Activated CD4-positive, alpha-beta T cell treated with anti-CD3 and anti-CD28 coated beads, Interleukin-2, amount 50 U/mL, for 24 hours (primary cell): ENCODE results near the gene PYDC1.
"Not testable (repeated sequence)": the region's sequence is repeated elsewhere in the genome, so short reads cannot be mapped to it uniquely, and the experiment has no call there.

Experiments used
- DNase-seq, 2 donors: peaks; one replicate each; pipeline ENCODE4 v3.0.0-alpha.2; 2020; ENCODE audit warnings: low read depth in 1 of 2, low spot score in 1 of 2

Gene PYDC1

GRCh38 chr16:31216422-31217135 lies at the start of gene PYDC1:
PYDC1 (minus strand) TSS chr16:31217135; CDS start chr16:31217028, 107 bp downstream.
- DNase-seq = no peak

- DNase-seq = peak; percentile 38 to 77
These were observed 48.7 kb upstream of the PYDC1 start for GRCh38 chr16:31265329-31266245.

- DNase-seq = no peak
These were observed 45.1 kb upstream of the PYDC1 start for GRCh38 chr16:31262084-31262483.

GRCh38 chr16:31260136-31260931 lies 43.4 kb upstream of the PYDC1 start:
- DNase-seq = no peak

- no peak for DNase-seq
These were observed 41.4 kb upstream of the PYDC1 start for GRCh38 chr16:31258366-31258765.

- no peak for DNase-seq
These were observed 39.5 kb upstream of the PYDC1 start for GRCh38 chr16:31256466-31256865.

- DNase-seq = no peak
These were observed 36.7 kb upstream of the PYDC1 start for GRCh38 chr16:31253642-31254045.

- no peak for DNase-seq
These were observed 34.5 kb upstream of the PYDC1 start for GRCh38 chr16:31251435-31251834.

- DNase-seq = no peak
These were observed 33.9 kb upstream of the PYDC1 start for GRCh38 chr16:31250782-31251384.

GRCh38 chr16:31248344-31248743 lies 31.4 kb upstream of the PYDC1 start:
- no peak for DNase-seq

GRCh38 chr16:31246296-31246695 lies 29.4 kb upstream of the PYDC1 start:
- no peak for DNase-seq

- DNase-seq = not testable (repeated sequence)
These were observed 28.7 kb upstream of the PYDC1 start for GRCh38 chr16:31245598-31245997.

- no peak for DNase-seq
These were observed 27.1 kb upstream of the PYDC1 start for GRCh38 chr16:31243734-31244670.

- DNase-seq = no peak
These were observed 25.3 kb upstream of the PYDC1 start for GRCh38 chr16:31242206-31242605.

GRCh38 chr16:31238041-31238440 lies 21.1 kb upstream of the PYDC1 start:
- DNase-seq = no peak

- no peak for DNase-seq
These were observed 12.6 kb upstream of the PYDC1 start for GRCh38 chr16:31229501-31229900.

- no peak for DNase-seq
These were observed 11.3 kb upstream of the PYDC1 start for GRCh38 chr16:31228206-31228605.

GRCh38 chr16:31225193-31225592 lies 8.3 kb upstream of the PYDC1 start:
- DNase-seq = no peak

GRCh38 chr16:31224092-31224955 lies 7.4 kb upstream of the PYDC1 start:
- DNase-seq = no peak
